DND-41 (cell line): Measurements from ENCODE around the gene PRF1.

Experiments used
- CTCF ChIP-seq: IDR thresholded peaks from 2 replicates; pipeline ENCODE4 v1.5.1; 2012; ENCODE audit warnings: borderline replicate concordance, low read length, moderate library complexity, mild to moderate bottlenecking; ENCODE audit not compliant: poor library complexity, severe bottlenecking; ENCODE audit errors: extremely low read depth
- EZH2 ChIP-seq: IDR thresholded peaks from 3 replicates; pipeline ENCODE4 v1.6.1; 2012; ENCODE audit warnings: borderline replicate concordance, low read depth, mild to moderate bottlenecking, moderate library complexity, low read length, inconsistent platforms; ENCODE audit not compliant: severe bottlenecking

- TF ChIP-seq CTCF (no peak), EZH2 (no peak)
These were observed 39.3 kb downstream of the PRF1 start for GRCh38 chr10:70563230-70563629.
